GM11168 (cell line): Measurements from ENCODE around the gene CARD8.
"Not testable (repeated sequence)": the region's sequence is repeated elsewhere in the genome, so short reads cannot be mapped to it uniquely, and the experiment has no call there.

Experiments used
- in situ Hi-C: fragments of 300-500 bp; cut with MboI; formaldehyde crosslinking; loops from one replicate; pipeline ENCODE4 v1.12.0; 2022; ENCODE audit warnings: low sequenced_read_pairs; ENCODE audit not compliant: unreplicated experiment

Gene CARD8

DNA sequence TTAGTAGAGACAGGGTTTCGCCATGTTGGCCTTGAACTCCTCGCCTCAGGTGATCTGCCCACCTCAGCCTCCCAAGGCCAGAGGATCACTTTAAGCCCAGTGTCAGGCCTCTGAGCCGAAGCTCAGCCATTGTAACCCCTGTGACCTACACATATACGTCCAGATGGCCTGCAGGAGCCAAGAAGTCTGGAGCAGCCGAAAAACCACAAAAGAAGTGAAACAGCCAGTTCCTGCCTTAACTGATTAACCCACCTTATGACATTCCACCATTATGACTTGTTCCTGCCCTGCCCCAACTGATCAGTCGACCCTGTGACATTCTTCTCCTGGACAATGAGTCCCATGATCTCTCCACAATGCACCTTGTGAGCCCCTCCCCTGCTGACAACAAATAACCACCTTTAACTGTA, 13.9 kb upstream of the CARD8 start:
- in situ Hi-C loops: not testable (repeated sequence)

DNA sequence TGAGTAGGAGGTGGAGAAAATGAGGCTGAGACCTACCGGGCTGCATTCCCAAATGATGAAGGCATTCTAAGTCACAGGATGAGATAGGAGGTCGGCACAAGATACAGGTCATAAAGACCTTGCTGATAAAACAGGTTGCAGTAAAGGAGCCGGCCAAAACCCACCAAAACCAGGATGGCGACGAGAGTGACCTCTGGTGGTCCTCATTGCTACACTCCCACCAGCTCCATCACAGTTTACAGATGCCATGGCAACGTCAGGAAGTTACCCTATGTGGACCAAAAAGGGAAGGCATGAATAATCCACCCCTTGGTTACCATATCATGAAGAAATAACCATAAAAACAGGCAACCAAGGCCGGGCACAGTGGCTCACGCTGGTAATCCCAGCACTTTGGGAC, 9.6 kb upstream of the CARD8 start:
- in situ Hi-C loops: not testable (repeated sequence)

DNA sequence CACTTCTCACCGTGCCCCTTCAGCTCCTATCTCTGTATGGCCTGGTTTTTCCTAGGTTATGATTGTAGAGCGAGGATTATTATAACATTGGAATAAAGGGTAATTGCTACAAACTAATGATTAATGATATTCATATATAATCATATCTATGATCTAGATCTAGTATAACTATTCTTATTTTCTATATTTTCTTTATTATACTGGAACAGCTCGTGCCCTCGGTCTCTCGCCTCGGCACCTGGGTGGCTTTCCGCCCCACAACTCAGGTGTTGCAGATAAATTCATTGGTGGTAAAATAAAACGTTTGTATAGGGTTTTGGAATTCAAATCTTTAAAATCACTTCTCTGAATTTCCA, 4.6 kb upstream of the CARD8 start:
- in situ Hi-C loops: not testable (repeated sequence)

DNA sequence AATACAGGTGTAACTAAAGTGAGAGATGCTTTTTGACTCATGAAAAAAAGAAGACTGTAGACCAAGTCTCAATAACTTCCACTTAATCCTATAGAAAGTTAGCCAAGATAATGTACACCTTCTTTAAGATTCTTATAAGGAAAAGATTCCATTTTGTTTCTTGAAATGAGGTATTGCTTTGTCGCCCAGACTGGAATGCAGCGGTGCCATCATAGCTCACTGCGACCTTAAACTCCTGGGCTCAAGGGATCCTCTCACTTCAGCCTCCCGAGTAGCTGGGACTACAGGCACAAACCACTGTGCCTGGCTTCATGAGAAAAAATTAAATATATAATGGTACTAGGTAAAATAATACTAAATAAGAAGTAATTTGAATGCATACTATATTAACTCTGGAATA, 3.3 kb upstream of the CARD8 start:
- in situ Hi-C loops: loop anchor here (10.0 kb wide), 1 partner anchor 64 kb away; no protein-coding TSS in a partner anchor

DNA sequence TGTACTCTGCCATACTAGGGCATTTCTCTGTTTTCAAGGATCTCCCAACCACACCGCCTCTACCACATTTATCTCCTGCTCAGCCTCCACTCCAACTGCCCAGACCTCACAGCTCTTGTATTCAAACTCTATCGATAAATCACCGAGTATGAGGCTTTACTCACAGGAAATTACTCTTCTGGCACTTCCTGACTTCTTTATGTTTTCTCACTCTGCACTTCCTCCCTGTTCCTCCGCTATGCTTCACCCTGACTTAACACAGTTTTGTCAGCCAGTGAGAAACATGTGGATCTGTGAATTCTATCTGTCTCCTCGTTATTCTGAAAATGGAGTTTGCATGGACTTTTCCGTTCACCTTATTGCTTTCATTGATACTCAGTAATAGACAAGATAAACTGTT, 2.6 kb upstream of the CARD8 start:
- in situ Hi-C loops: loop anchor here (10.0 kb wide), 1 partner anchor 64 kb away; no protein-coding TSS in a partner anchor

DNA sequence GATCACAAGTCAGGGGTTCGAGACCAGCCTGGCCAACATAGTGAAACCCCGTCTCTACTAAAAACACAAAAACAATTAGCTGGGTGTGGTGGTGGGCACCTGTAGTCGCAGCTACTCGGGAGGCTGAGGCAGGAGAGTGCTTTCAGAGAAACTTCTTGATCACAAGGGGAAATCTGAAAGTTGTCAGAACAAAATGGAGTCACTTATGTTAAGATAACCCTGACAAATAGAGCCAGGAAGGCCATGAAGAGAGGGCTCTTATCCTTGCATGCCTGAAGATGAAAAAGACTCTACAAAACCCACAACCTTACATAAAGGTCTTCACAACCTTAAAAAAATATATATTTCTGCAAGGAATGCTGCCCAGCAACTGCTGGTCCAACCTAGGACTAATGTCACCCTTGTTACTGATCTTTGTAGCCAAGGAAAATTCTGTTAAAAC, 1.2 kb downstream of the CARD8 start:
- in situ Hi-C loops: loop anchor here (10.0 kb wide), 1 partner anchor 60 kb away; no protein-coding TSS in a partner anchor

DNA sequence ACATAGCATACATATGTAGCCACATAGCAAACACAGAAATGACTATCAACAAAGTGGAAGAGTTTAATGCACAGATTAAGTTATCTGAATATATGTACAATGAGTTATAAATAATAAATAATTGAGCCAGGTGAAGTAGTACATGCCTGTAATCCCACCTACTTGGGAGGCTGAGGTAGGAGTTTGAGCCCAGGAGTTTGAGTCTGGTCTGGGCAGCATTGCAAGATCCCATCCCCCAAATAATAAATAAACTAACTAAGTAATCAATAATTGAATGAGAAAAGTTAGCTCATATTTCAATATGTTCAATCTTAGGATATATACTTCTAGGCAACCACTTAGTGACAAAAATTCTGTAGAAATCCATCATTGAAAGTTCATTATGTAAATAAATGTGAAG, 1.7 kb downstream of the CARD8 start:
- in situ Hi-C loops: loop anchor here (10.0 kb wide), 1 partner anchor 59 kb away; no protein-coding TSS in a partner anchor

DNA sequence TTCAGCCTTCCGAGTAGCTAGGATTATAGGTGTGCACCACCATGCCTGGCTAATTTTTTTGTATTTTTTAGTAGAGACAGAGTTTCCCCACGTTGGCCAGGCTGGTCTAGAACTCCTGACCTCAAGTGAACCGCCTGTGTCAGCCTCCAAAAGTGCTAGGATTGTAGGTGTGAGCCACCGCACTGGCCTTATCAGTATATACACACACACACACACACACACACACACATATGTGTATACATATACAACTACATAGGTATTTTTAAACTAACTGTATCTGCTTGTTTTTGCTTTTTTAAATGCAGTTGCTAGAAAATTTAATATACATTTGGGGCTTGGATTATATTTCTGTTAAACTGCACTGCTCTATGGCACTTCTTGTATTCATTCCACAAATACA, 3.1 kb downstream of the CARD8 start:
- in situ Hi-C loops: loop anchor here (10.0 kb wide), 1 partner anchor 58 kb away; no protein-coding TSS in a partner anchor

DNA sequence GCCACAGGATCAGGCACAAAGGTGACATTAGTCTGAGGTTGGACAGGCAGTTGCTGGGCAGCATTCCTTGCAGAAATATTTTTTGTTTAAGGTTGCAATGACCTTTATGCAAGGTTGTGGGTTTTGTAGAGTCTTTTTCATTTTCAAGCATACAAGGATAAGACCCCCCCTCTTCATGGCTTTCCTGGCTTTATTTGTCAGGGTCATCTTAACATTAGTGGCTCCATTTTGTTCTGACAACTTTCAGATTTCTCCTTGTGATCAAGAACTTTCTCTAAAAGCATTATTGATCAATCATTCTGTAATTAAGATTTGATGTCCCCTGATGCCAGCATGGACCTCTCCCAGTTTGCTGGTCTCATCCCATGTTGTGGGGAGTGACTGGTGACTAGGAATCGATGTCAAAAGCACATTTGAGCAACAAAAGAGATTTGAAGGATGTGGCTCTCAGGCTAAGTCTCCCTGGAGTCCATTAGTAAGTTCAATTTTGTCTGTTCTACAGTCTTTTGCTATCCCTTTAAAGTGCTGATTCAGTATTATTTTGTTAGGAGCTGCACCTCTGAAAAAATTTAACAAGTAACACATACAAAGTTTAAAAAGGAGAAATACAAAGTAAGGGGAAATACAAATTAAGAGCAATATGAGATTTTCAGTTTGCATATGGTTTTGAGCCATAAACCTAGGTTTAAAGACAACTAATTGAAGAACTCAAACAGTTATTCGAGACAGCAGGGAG, 5.3 kb downstream of the CARD8 start:
- in situ Hi-C loops: loop anchor here (10.0 kb wide), 1 partner anchor 56 kb away; no protein-coding TSS in a partner anchor

DNA sequence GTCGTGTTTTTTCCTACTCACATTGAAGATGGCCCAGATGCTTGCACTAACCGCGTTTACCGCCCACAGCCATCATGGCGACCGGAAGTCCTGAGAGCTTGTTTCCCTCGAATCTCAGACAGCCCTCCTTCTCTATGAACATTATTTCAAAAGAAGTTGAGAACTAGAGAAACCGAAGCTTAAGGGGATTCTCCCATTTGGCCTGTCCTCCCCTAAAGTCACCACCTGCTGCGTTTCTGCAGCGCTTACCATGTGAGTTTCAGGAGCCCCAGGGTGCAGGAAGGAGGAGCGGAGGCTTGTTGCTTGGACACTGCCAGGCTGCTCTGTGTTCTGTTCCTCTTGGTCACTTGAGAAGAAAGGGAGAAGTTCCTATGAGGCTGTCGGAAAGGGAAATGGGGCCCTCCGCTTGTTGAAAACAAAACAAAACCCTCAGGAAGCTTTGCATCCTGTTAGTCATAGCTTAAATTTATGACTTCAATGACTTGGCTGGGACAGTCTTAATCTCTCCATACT, 6.2 kb downstream of the CARD8 start:
- in situ Hi-C loops: loop anchor here (10.0 kb wide), 1 partner anchor 55 kb away; no protein-coding TSS in a partner anchor

DNA sequence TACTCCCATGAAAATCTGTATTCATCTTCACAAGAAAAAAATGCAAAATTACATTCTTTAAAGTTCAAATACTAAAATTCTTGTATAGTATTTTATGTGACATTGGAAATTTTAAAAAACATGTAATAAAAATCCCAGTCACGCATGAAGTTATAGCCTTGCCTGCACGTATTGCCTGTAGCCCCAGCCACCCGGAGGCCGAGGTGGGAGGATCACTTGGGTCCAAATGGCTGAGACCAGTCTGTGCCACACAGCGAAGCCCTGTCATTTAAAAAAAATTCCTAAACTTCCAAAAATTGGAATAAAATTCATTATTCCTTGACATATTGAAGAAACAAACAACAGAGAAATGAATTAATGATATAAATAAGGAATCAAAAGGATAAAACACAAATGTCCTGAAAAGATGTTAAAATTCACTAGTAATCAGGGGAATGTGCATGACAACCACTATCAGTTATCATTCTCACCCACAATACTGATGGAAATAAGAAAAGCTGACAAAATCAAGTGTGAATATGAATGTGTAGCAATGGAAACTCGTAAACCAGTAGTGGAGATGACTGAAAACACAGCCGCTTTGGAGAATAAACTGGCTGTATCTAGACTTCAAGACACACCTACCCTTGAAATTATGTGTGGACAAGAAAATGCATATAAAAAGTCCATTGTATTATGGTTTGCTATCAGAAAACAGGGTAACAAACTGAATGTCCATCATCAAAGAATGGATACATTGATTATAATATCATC, 7.5 kb downstream of the CARD8 start:
- in situ Hi-C loops: no loop called here

DNA sequence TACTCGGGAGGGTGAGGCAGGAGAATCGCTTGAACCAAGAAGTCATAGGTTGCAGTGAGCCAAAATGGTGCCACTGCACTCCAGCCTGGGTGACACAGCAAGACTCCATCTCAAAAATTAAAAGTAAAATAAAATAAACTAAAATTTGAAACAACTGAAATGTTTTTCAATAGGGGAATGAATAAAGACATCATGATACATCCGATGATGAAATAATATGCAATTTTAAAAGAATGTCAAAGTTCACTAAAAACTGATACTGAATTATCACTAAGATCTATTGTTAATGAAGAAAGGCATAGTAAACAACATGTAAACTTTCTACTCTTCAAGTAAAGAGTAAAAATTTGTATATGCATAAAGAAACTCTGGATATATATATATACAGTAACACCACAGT, 8.5 kb downstream of the CARD8 start:
- in situ Hi-C loops: no loop called here

DNA sequence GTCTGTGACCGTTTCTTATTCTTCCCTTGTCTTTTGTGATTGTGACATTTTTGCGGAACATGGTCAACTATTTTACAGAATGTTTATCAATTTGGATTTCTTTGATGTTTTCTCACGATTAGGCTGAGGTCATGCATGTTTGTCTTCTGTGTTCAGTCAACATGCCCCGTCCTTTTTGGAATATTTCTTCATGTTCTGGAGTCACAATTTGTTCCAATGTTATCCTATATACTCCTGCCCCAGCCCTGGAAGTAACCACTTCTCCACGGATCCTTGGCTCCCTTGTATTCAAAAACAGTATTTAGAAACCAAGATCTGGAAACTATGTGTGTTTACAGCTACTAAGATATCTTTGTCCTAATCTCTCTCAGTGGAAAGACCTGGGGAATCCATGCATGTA, 9.6 kb downstream of the CARD8 start:
- in situ Hi-C loops: no loop called here

DNA sequence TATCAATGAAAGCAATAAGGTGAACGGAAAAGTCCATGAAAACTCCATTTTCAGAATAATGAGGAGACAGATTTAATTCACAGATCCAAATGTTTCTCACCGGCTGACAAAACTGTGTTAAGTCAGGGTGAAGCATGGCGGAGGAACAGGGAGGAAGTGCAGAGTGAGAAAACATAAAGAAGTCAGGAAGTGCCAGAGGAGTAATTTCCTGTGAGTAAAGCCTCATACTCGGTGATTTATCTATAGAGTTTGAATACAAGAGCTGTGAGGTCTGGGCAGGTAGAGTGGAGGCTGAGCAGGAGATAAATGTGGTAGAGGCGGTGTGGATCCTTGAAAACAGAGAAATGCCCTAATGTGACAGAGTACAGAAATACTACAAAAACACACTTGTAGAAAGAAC, 11.4 kb downstream of the CARD8 start:
- in situ Hi-C loops: no loop called here

DNA sequence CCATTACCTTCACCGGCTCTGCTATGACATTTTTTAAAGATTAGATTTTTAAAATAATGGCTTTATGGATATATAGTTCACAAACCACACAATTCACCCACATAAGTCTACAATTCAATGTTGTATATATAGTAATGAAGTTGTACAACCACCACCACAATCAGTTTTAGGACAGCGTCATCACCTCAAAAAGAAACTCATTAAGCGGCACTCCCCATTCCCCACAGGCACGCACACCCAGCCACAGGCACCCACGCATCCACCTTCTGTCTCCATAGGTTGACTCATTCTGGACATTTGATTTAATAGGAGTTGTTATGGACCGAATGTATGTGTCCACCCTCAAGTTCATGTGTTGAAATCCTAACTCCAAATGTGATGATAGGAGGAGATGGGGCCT, 13.9 kb downstream of the CARD8 start:
- in situ Hi-C loops: not testable (repeated sequence)

DNA sequence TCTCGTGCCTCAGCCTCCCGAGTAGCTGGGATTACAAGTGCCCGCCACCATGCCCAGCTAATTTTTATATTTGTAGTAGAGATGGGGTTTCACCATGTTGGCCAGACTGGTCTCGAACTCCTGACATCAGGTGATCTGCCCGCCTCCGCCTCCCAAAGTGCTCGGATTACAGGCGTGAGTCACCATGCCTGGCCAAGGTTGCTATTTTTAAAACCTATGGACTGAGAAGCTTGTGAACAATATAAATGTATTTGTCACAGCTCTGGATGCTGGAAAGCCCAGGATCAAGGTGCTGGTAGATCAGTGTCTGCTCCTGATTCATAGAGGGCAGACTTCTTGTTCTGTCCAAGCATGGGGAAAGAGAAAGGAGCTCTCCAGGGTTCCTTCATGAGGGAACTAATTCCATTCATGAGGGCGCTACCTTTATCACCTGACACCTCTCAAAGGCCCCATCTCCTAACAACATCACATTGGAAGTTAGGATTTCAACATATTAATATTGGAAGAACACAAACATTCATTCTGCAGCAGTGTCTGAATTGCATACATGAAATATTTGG, 16.1 kb downstream of the CARD8 start:
- in situ Hi-C loops: no loop called here

DNA sequence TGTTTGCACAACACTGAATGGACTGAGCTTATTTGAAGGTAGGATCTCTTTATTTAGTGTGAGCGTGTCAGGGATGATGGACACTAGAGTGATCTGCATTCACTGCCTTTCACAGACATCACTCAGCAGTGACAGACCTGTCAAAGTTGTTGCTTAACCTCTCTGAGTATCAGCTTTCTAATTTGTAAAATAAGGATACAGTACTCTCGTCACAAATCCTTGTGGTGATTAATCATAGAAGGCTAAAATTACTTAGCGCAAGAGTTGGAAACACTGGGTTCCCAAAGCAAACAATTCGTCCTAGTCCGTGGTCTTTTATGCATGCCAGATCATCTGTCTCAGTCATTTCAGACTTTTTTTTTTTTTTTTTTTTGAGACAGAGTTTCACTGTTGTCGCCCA, 16.6 kb downstream of the CARD8 start:
- in situ Hi-C loops: no loop called here

DNA sequence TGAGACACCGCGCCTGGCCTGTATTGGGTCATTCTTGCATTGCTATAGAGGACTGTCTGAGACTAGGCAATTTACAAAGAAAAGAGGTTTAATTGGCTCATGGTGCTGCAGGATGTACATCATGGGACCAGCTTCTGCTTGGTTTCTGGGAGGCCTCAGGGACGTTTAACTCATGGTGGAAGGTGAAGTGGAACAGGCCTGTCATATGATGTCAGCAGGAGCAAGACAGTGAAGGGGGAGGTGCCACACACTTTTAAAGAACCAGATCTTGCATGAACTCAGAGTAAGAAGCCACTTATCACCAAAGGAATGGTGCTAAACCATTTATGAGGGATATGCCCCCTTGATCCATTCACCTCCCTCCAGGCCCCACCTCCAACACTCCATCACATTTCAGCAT, 18.7 kb downstream of the CARD8 start:
- in situ Hi-C loops: no loop called here

DNA sequence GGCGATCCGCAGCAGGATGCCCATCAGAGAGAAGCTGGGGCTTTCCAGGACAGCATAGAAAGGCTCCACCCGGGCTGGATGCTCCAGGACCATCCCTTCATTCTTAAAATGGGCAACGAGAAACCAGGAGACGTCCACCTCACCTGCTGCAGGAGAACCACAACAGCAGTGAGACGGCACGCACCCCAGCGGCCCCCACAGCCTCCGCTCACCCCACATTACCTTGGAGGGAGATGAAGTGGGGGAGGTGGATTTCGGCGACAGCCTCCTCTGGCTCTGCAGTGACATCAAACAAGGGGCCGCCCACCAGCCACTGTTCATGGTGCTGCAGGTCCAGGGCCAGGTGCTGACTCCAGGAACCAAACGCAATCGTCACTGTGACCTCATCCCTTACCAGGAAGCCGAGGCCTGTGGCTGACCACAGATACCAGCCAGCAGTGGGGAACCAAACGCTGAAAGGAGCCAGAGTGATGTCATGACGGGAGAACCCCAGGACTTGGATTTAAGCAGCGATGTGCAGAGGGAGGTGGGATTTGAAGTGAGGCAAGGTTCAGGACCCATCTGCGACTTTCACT, 25.1 kb downstream of the CARD8 start:
- in situ Hi-C loops: no loop called here

DNA sequence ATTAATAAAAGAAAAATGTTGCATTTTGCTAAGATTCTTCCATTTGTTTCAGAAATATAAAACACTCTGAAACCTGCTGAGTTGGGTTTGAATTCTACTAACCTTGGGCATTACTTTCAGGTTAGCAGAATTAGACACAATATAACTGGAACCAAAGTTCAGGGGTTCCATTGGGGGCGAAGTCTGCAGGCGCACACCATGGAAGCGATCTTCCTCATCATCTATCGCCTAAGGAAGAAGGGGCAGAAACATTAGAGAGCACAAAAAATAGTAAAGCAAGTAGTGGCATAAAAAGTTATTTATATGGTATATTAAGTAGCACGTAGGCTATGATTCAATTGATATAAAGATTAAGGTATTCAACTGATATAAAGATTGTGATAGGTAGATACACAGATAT, 34.1 kb downstream of the CARD8 start:
- in situ Hi-C loops: no loop called here

DNA sequence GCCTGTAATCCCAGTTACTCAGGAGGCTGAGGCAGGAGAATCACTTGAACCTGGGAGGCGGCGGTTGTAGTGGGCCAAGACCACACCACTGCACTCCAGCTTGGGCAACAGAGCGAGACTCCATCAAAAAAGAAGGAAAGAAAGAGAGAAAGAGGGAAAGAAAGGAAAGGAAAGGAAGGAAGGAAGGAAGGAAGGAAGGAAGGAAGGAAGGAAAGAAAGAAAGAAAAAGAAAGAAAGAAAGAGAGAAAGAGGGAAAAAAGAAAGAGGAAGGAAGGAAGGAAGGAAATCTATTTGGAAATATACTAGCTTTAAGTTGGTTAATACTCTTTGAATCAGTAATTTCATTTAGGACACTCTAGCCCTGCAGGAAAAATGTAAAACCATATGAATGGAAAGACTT, 34.9 kb downstream of the CARD8 start:
- in situ Hi-C loops: not testable (repeated sequence)
